ENCODE results near the gene TMPRSS13. TPM values are rescaled to one million over a fixed set of nuclear protein-coding genes. Genes with fewer than 3 reads are reported as not detected.
A peak's percentile ranks its signal among the peaks of the same experiment; 100 is the strongest.
"Not testable (repeated sequence)": the region's sequence is repeated elsewhere in the genome, so short reads cannot be mapped to it uniquely, and the experiment has no call there.

The TMPRSS13 gene
- total and polyA plus RNA-seq, 5 donors from 2014 or later = 0.57 to 3.4 (median 1.1) TPM

DNA sequence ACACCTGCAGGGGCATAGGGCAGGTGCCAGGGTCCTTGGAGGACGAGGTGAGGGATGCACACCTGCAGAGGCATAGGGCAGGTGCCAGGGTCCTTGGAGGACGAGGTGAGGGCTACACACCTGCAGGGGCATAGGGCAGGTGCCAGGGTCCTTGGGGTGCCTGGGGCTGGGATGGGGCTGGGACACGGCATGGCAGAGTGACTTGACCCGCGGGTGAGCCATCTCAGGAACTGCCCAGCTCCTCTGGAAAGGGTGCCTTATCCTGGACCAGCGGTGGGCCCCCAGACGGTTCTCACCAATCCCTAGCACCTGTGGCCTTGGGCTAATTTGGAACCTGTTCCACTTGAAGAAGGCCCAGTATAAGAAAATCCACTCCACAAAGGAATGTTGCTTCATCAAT lies 3.0 kb downstream of the TMPRSS13 start:
- H3K27ac ChIP-seq (ENCODE audit: insufficient read depth, low read length, poor library complexity, severe bottlenecking); H3K27ac Mint-ChIP-seq; H3K4me3 ChIP-seq (ENCODE audit: low read depth, low read length); H3K9me3 ChIP-seq (ENCODE audit: control insufficient read depth in 2 of 2, low read length in 2 of 2); H3K36me3 ChIP-seq (ENCODE audit: control insufficient read depth, insufficient read depth, low read length); H3K27me3 Mint-ChIP-seq; H3K4me3 Mint-ChIP-seq; DNase-seq; H3K9me3 Mint-ChIP-seq; H3K36me3 Mint-ChIP-seq; H3K27me3 ChIP-seq (ENCODE audit: control insufficient read depth, insufficient read depth, low read length); ATAC-seq (ENCODE audit: low read depth in 2 of 2): not testable (repeated sequence)
- peaks cover 9 to 30% (median 16%) of the 10 kb centered on the region in 4 donors for H3K4me1 Mint-ChIP-seq
- H3K4me1 ChIP-seq (ENCODE audit: control insufficient read depth, insufficient read depth, low read length, poor library complexity, severe bottlenecking) = peaks cover 18% of the 10 kb centered on the region

DNA sequence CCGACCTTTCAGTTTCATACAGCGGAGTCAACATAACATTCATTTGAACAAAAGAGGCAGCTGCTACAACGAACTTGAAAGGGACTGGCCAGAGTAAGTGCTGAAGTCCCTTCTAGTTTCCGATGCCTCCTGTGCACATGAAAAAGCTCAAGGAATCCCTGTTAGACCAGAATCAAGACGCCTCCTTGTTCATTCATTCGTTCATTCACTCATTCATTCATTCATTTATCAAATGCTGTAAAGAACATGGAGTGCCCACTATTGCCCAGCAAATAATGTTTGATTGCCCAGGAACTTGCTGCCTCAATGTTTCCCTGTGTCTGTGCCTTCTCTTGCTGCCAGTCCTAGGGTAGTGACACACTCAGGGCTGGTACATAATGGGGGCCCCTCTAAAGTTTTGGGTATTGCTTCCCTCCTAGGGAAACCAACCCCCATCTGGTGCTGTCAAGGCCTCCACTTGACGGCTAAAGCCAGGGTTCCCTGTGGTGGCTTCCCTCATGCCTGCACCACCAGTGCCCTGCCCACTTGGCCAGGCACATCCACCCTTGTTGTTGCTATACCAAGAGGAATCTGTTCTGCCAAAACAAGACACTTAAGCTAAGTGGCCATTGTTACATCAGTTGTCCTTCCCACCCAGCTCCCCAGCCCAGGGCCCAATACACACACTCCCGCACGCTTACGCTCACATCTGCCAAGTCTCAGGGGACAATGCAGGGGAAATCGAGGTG lies 3.8 kb downstream of the TMPRSS13 start:
- H3K27ac ChIP-seq (ENCODE audit: insufficient read depth, low read length, poor library complexity, severe bottlenecking) = no peak overlapping the region
- Mint-ChIP-seq H3K4me3 (no peak overlapping the region), H3K27me3 (no peaks in the 10 kb centered on the region), H3K36me3 (no peaks in the 10 kb centered on the region), H3K27ac (no peak overlapping the region), H3K4me1 (peaks cover 6 to 22% (median 10%) of the 10 kb centered on the region in 4 donors), H3K9me3 (no peaks in the 10 kb centered on the region)
- H3K4me3 ChIP-seq (ENCODE audit: low read depth, low read length) = no peak overlapping the region
- ATAC-seq (ENCODE audit: low read depth in 2 of 2) = no peak
- no peak for DNase-seq
- H3K9me3 ChIP-seq (ENCODE audit: control insufficient read depth in 2 of 2, low read length in 2 of 2) = no peaks in the 10 kb centered on the region
- no peaks in the 10 kb centered on the region for H3K36me3 ChIP-seq (ENCODE audit: control insufficient read depth, insufficient read depth, low read length)
- H3K4me1 ChIP-seq (ENCODE audit: control insufficient read depth, insufficient read depth, low read length, poor library complexity, severe bottlenecking) = peaks cover 10% of the 10 kb centered on the region
- no peaks in the 10 kb centered on the region for H3K27me3 ChIP-seq (ENCODE audit: control insufficient read depth, insufficient read depth, low read length)

DNA sequence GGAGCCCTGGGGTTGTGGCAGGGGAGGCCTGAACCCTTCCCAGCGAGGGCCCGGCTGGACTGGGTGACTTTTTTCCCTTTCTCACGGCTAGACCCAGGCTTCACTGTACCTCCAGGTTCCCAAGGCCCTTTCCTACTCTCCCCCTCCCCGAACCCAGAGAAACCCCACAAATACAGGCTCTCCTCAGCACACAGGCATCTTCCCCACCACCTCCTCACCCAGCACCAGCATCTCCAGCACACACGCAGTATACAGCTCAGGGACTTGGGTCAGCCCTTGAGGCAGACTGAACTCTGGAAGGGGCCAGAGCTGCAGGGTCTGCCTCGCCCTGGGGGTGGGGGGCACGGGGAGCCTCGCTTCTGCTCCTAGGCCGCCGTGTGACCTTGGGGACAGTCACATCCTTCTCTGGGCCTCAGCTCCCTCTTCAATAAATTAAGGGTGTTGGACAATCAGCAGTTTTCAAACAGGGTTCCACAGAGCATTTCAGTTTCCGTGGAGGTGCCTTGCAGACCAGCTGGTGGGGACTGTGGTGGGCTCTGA lies 4.5 kb downstream of the TMPRSS13 start:
- DNase-seq = no peak

DNA sequence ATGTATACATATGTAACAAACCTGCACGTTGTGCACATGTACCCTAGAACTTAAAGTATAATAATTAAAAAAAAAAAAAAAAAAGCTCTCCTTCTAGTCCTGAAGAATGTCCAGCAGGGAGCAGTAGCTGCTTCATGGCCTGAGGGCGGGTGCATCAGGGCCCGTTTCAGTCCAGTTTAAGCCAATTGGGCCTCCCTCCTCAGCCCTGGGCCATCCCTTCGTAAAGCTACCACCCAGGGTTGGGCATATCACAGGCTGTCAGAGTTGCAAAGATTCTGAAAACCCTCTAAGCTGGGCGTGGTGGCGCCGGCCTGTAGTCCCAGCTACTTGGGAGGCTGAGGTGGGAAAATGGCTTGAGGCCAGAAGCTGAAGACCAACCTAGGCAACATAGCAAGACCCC lies 5.4 kb downstream of the TMPRSS13 start:
- Histone ChIP-seq H3K4me1 (ENCODE audit: control insufficient read depth, insufficient read depth, low read length, poor library complexity, severe bottlenecking) (no peaks in the 10 kb centered on the region), H3K27me3 (ENCODE audit: control insufficient read depth, insufficient read depth, low read length) (no peaks in the 10 kb centered on the region), H3K4me3 (ENCODE audit: low read depth, low read length) (no peak overlapping the region), H3K9me3 (ENCODE audit: control insufficient read depth in 2 of 2, low read length in 2 of 2) (no peaks in the 10 kb centered on the region), H3K36me3 (ENCODE audit: control insufficient read depth, insufficient read depth, low read length) (no peaks in the 10 kb centered on the region), H3K27ac (ENCODE audit: insufficient read depth, low read length, poor library complexity, severe bottlenecking) (no peak overlapping the region)
- H3K36me3 Mint-ChIP-seq = no peaks in the 10 kb centered on the region
- H3K9me3 Mint-ChIP-seq = no peaks in the 10 kb centered on the region
- H3K4me1 Mint-ChIP-seq = peaks cover 3 to 10% (median 7%) of the 10 kb centered on the region in 4 donors
- H3K27ac Mint-ChIP-seq = no peak overlapping the region
- no peak for DNase-seq
- no peaks in the 10 kb centered on the region for H3K27me3 Mint-ChIP-seq
- ATAC-seq (ENCODE audit: low read depth in 2 of 2) = no peak
- no peak overlapping the region for H3K4me3 Mint-ChIP-seq

More for the DNA sequence above, 4.5 kb downstream of the TMPRSS13 start:
- H3K4me1 ChIP-seq (ENCODE audit: control insufficient read depth, insufficient read depth, low read length, poor library complexity, severe bottlenecking) = peaks cover 3% of the 10 kb centered on the region
- no peaks in the 10 kb centered on the region for H3K36me3 Mint-ChIP-seq
- no peaks in the 10 kb centered on the region for H3K9me3 Mint-ChIP-seq
- H3K27me3 Mint-ChIP-seq = no peaks in the 10 kb centered on the region
- no peak for ATAC-seq (ENCODE audit: low read depth in 2 of 2)
- no peak overlapping the region for H3K4me3 Mint-ChIP-seq
- H3K9me3 ChIP-seq (ENCODE audit: control insufficient read depth in 2 of 2, low read length in 2 of 2) = no peaks in the 10 kb centered on the region
- H3K4me3 ChIP-seq (ENCODE audit: low read depth, low read length) = no peak overlapping the region
- H3K36me3 ChIP-seq (ENCODE audit: control insufficient read depth, insufficient read depth, low read length) = no peaks in the 10 kb centered on the region
- H3K27me3 ChIP-seq (ENCODE audit: control insufficient read depth, insufficient read depth, low read length) = no peaks in the 10 kb centered on the region
- H3K27ac ChIP-seq (ENCODE audit: insufficient read depth, low read length, poor library complexity, severe bottlenecking) = no peak overlapping the region
- peaks cover 5 to 16% (median 6%) of the 10 kb centered on the region in 4 donors for H3K4me1 Mint-ChIP-seq
- H3K27ac Mint-ChIP-seq = no peak overlapping the region

DNA sequence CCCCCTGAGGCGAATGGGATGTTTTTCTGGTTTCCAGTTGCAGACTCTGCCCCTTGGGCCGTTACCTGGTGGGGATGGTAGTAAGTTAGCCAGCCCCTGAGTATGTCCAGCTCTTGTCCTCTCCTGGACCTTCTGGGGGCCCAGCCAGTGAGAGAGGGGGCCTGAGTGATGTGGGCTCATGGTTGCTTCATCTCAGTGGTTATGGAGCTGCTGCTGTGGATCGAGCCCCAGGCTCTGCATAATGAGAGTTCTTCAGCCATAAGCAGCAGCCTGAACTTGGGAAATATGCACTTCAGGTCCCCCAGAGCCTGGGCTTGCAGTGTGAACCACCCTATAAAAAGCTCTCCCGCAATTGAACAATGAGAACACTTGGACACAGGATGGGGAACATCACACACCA lies 5.9 kb downstream of the TMPRSS13 start:
- Mint-ChIP-seq H3K4me1 (peaks cover 0 to 7% (median 5%) of the 10 kb centered on the region in 4 donors), H3K36me3 (no peaks in the 10 kb centered on the region), H3K27ac (no peak overlapping the region), H3K4me3 (no peak overlapping the region), H3K9me3 (no peaks in the 10 kb centered on the region), H3K27me3 (no peaks in the 10 kb centered on the region)
- Histone ChIP-seq H3K27ac (ENCODE audit: insufficient read depth, low read length, poor library complexity, severe bottlenecking) (no peak overlapping the region), H3K9me3 (ENCODE audit: control insufficient read depth in 2 of 2, low read length in 2 of 2) (no peaks in the 10 kb centered on the region), H3K36me3 (ENCODE audit: control insufficient read depth, insufficient read depth, low read length) (no peaks in the 10 kb centered on the region), H3K27me3 (ENCODE audit: control insufficient read depth, insufficient read depth, low read length) (no peaks in the 10 kb centered on the region), H3K4me1 (ENCODE audit: control insufficient read depth, insufficient read depth, low read length, poor library complexity, severe bottlenecking) (no peaks in the 10 kb centered on the region), H3K4me3 (ENCODE audit: low read depth, low read length) (no peak overlapping the region)
- no peak for ATAC-seq (ENCODE audit: low read depth in 2 of 2)
- DNase-seq = no peak

DNA sequence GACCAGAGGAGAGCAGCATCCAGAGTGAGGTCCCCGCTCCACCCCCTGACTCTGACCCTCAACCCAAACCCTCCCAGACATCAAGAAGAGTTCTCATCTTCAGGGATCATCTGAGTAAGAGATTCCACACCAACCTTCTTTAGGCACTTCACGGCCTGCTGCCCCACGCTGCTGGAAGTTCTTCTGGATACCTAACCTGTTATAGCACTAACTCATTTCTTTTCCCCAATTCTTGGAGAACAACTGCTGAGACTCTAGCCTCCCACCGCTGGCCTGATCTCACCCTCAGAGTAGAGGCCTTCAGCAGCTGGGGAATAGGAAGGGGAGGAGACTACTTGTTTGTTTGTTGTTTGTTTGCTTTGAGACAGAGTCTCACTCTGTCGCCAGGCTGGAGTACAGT lies 7.3 kb downstream of the TMPRSS13 start:
- Mint-ChIP-seq H3K27me3 (no peaks in the 10 kb centered on the region), H3K27ac (peak overlapping the region in 1 of 3 donors; percentile 55)
- H3K4me1 ChIP-seq (ENCODE audit: control insufficient read depth, insufficient read depth, low read length, poor library complexity, severe bottlenecking) = no peaks in the 10 kb centered on the region

DNA sequence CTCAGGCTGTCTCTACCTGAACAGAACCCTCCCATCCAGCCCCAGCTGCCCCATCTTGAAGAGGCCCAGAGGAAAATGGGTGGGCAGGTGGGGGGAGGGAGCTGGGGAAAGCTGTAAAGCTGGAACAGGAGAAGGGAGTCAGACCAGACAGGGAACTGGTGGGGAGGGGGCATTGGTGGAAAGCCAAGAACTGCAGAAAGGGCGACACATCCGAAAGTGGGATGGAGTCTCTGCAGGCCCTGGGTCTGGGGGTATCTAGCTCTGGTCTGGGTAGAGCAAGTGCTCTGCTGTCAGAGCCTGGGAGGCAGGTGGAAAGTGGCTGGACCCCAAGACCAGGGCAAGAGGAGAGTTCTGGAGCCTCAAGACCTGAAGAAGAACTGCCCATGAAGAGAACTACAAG lies 7.7 kb downstream of the TMPRSS13 start:
- no peak overlapping the region for H3K4me3 ChIP-seq (ENCODE audit: low read depth, low read length)
- DNase-seq (no peak), ATAC-seq (ENCODE audit: low read depth in 2 of 2) (no peak)
- Mint-ChIP-seq H3K4me1 (peaks cover 0 to 7% (median 3%) of the 10 kb centered on the region in 4 donors), H3K4me3 (no peak overlapping the region), H3K9me3 (no peaks in the 10 kb centered on the region), H3K27ac (peak overlapping the region in 1 of 3 donors; percentile 55), H3K27me3 (no peaks in the 10 kb centered on the region), H3K36me3 (peaks cover 2% of the 10 kb centered on the region)
- no peak overlapping the region for H3K27ac ChIP-seq (ENCODE audit: insufficient read depth, low read length, poor library complexity, severe bottlenecking)
- no peaks in the 10 kb centered on the region for H3K9me3 ChIP-seq (ENCODE audit: control insufficient read depth in 2 of 2, low read length in 2 of 2)
- H3K4me1 ChIP-seq (ENCODE audit: control insufficient read depth, insufficient read depth, low read length, poor library complexity, severe bottlenecking) = no peaks in the 10 kb centered on the region
- no peaks in the 10 kb centered on the region for H3K27me3 ChIP-seq (ENCODE audit: control insufficient read depth, insufficient read depth, low read length)
- H3K36me3 ChIP-seq (ENCODE audit: control insufficient read depth, insufficient read depth, low read length) = no peaks in the 10 kb centered on the region

More for the DNA sequence above, 7.3 kb downstream of the TMPRSS13 start:
- H3K27ac ChIP-seq (ENCODE audit: insufficient read depth, low read length, poor library complexity, severe bottlenecking) = no peak overlapping the region
- H3K36me3 ChIP-seq (ENCODE audit: control insufficient read depth, insufficient read depth, low read length) = no peaks in the 10 kb centered on the region
- no peak overlapping the region for H3K4me3 ChIP-seq (ENCODE audit: low read depth, low read length)
- no peaks in the 10 kb centered on the region for H3K9me3 ChIP-seq (ENCODE audit: control insufficient read depth in 2 of 2, low read length in 2 of 2)
- peak overlapping the region in 1 of 4 donors; percentile 28 for H3K4me3 Mint-ChIP-seq
- H3K27me3 ChIP-seq (ENCODE audit: control insufficient read depth, insufficient read depth, low read length) = no peaks in the 10 kb centered on the region
- DNase-seq = no peak
- ATAC-seq (ENCODE audit: low read depth in 2 of 2) = no peak
- no peaks in the 10 kb centered on the region for H3K9me3 Mint-ChIP-seq
- peaks cover 0 to 7% (median 3%) of the 10 kb centered on the region in 4 donors for H3K4me1 Mint-ChIP-seq
- no peaks in the 10 kb centered on the region for H3K36me3 Mint-ChIP-seq

DNA sequence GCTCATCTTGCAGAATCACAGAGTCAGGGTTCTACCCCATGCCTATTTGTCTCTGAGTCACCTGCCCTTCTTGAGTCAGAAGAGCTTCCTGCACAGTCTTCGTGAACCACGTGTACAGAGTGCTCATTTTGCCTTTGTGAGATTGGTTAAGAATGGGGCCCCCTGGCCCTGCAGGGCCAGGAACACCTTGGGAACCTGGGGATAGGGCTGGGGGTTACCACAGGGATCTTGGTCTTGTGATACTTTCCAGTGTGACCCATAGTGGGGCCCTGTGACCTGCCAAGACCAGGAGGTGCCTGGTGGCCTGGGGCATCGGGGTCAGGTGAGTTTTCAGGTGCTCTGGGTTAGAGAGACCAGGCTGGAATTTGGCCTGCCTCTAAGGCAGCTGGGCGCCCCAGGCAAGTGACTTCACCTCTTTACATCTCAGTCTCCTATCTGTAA lies 9.4 kb downstream of the TMPRSS13 start:
- Mint-ChIP-seq H3K4me3 (no peak overlapping the region), H3K27ac (no peak overlapping the region), H3K9me3 (no peaks in the 10 kb centered on the region), H3K27me3 (no peaks in the 10 kb centered on the region), H3K4me1 (peaks cover 0 to 7% (median 3%) of the 10 kb centered on the region in 4 donors), H3K36me3 (peaks cover 10% of the 10 kb centered on the region)
- H3K27me3 ChIP-seq (ENCODE audit: control insufficient read depth, insufficient read depth, low read length) = no peaks in the 10 kb centered on the region
- no peak overlapping the region for H3K4me3 ChIP-seq (ENCODE audit: low read depth, low read length)
- H3K36me3 ChIP-seq (ENCODE audit: control insufficient read depth, insufficient read depth, low read length) = no peaks in the 10 kb centered on the region
- ATAC-seq (ENCODE audit: low read depth in 2 of 2) = peak; percentile 65 to 71
- no peaks in the 10 kb centered on the region for H3K9me3 ChIP-seq (ENCODE audit: control insufficient read depth in 2 of 2, low read length in 2 of 2)
- no peak overlapping the region for H3K27ac ChIP-seq (ENCODE audit: insufficient read depth, low read length, poor library complexity, severe bottlenecking)
- DNase-seq = peak in 1 of 3 donors; percentile 41
- H3K4me1 ChIP-seq (ENCODE audit: control insufficient read depth, insufficient read depth, low read length, poor library complexity, severe bottlenecking) = no peaks in the 10 kb centered on the region

Data from CD4-positive, CD25-positive, alpha-beta regulatory T cell (primary cell).